Astrocyte (in vitro differentiated cells and primary cell): ENCODE results near the gene ATRAID.

Experiments used
- EZH2 ChIP-seq: IDR thresholded peaks from 2 replicates; pipeline ENCODE4 v1.6.1; 2012; ENCODE audit warnings: mild to moderate bottlenecking, low read length, inconsistent platforms; ENCODE audit not compliant: insufficient read depth
- TF ChIP-seq, protein P1 (sequence below): IDR thresholded peaks from 2 replicates; pipeline ENCODE4 v1.5.1; 2011; ENCODE audit warnings: low read depth, mild to moderate bottlenecking, inconsistent platforms, low read length, moderate library complexity; ENCODE audit not compliant: insufficient read depth

DNA sequence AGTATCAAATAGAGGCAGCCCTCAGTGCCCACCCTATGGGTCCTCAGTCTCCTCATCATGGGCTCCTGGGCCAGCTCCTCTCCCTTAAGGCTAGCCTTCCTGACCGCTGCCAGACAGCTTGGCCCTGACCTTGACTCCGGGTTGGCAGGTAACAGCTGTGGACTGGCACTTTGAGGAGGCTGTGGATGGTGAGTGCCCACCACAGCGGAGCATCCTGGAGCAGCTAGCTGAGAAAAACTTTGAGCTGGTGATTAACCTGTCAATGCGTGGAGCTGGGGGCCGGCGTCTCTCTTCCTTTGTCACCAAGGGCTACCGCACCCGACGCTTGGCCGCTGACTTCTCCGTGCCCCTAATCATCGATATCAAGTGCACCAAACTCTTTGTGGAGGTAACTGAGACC, 24.3 kb downstream of the ATRAID start:
- no peak for TF ChIP-seq EZH2
- TF ChIP-seq, protein P1, sequence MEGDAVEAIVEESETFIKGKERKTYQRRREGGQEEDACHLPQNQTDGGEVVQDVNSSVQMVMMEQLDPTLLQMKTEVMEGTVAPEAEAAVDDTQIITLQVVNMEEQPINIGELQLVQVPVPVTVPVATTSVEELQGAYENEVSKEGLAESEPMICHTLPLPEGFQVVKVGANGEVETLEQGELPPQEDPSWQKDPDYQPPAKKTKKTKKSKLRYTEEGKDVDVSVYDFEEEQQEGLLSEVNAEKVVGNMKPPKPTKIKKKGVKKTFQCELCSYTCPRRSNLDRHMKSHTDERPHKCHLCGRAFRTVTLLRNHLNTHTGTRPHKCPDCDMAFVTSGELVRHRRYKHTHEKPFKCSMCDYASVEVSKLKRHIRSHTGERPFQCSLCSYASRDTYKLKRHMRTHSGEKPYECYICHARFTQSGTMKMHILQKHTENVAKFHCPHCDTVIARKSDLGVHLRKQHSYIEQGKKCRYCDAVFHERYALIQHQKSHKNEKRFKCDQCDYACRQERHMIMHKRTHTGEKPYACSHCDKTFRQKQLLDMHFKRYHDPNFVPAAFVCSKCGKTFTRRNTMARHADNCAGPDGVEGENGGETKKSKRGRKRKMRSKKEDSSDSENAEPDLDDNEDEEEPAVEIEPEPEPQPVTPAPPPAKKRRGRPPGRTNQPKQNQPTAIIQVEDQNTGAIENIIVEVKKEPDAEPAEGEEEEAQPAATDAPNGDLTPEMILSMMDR: no peak
